Activated CD4-positive, alpha-beta T cell treated with anti-CD3 and anti-CD28 coated beads, Interleukin-2, amount 50 U/mL, for 16 hours (primary cell): ENCODE data around the gene PPP2R2B.
A peak's percentile ranks its signal among the peaks of the same experiment; 100 is the strongest.

Experiments
- DNase-seq: peaks from one replicate; pipeline ENCODE4 v3.0.0-alpha.2; 2020

The PPP2R2B gene

DNA sequence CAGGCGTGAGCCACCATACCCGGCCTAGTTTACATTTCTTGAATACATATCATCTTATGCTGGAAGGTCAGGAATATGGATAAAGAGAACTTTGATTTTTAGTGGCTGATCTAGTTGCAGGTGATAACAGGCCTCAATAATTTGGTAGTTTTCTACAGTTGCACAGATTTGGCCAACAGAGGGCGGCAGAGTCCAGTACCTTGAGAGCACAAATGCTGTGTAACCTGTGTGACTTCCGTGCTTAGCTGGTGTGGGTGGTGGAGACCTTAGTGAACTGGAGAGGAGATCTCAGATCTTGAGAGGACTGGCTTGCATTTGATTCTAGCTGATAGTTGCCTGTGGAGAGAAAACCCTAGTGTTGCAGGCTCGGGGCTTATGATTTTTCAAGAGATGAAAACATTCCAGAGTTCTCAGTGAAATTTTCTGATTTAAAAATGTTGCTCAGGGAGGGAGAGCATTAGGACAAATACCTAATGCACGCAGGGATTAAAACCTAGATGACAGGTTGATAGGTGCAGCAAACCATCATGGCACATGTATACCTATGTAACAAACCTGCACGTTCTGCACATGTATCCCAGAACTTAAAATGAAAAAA is 345.2 kb downstream of the PPP2R2B start:
- DNase-seq = peak; percentile 82
